Pancreas (tissue), 10 donors: ENCODE measurements around the gene DDC. TPM values are rescaled to one million over a fixed set of nuclear protein-coding genes. Genes with fewer than 3 reads are reported as not detected.

Experiments used
- ATAC-seq, 4 donors: fragments of 200-7000 bp; cut with Tn5 transposase; one replicate each; pipeline versions ENCODE4 v1.8.0 to v1.9.1; 2020; ENCODE audit warnings: mild to moderate bottlenecking in 4 of 4, moderate library complexity in 4 of 4
- DNase-seq, 6 donors: peaks; one replicate each; pipeline ENCODE4 v3.0.0-alpha.2; 2020
- FAIRE-seq: peaks from 2 replicates; lab custom pipeline; 2012; peaks lifted over from hg19 to GRCh38; lab: Jason Lieb, UNC
- H3K27ac ChIP-seq, 4 donors: fragments of 200-600 bp; sonication (generic); 1 replicate in 3 of 4; 2 replicates in 1 of 4; pipeline versions ENCODE4 v1.5.0 to v1.8.0; 2020
- H3K27me3 ChIP-seq, 4 donors: fragments of 200-600 bp; one replicate each; pipeline ENCODE4 v1.8.0; 2021
- H3K36me3 ChIP-seq, 3 donors: fragments of 200-600 bp; sonication (generic) in 1 of 3; one replicate each; pipeline versions ENCODE4 v1.5.0 to v1.8.0; 2020 to 2021
- H3K4me1 ChIP-seq, 3 donors: fragments of 200-600 bp; one replicate each; pipeline ENCODE4 v1.8.0; 2021
- H3K4me3 ChIP-seq, 4 donors: fragments of 200-600 bp; sonication (generic) in 2 of 4; one replicate each; pipeline versions ENCODE4 v1.5.0 to v1.8.0; 2020 to 2021
- H3K9me3 ChIP-seq, 4 donors: fragments of 200-600 bp; one replicate each; pipeline ENCODE4 v1.8.0; 2021
- WGBS, 2 donors: extraction: QIAGEN DNeasy Blood & Tissue Kit; methylation state at CpG; one replicate each; pipeline ENCODE4 v1.1.7; 2013; 5-methylcytosine and 5-hydroxymethylcytosine counted together
- intact Hi-C, 3 donors: fragments of 100-400 bp; cut with DNase I; formaldehyde crosslinking; loops; one replicate each; pipeline versions ENCODE4 v1.11.1 to v1.14.2; 2022
- polyA plus RNA-seq, 2 donors: library from polyadenylated mRNA; stranded (reverse); fragments of 200-250 nt; gene quantifications; one replicate each; pipeline ENCODE4 v1.2.3, GENCODE V29; 2013
- total RNA-seq, 6 donors: library from RNA; stranded (reverse); fragmentation: NEBNext Ultra II Directional in 4 of 6; extraction: Animal tissue kit (Norgen Biotek cat#: 25700) in 4 of 6; gene quantifications; one replicate each; pipeline versions ENCODE4 v1.2.1 to v1.2.4, GENCODE V29; 2021 to 2023
- TF ChIP-seq, protein P1 (sequence below), 4 donors: fragments of 200-600 bp; sonication (generic) in 3 of 4; IDR thresholded peaks; one replicate each; pipeline versions ENCODE4 v1.5.0 to v1.8.0; 2021; ENCODE audit warnings: antibody characterized with exemption in 4 of 4
- donor health status: healthy with polysubstance abuse.
- donor health status: DM: no; HTN: no; CAD: no; lungs with moderate emphysema.
- donor health status: DM: no; HTN: no; CAD: no.
- donor health status: control.
- donor health status: control.
- donor health status: Bipolar disorder and iron deficiency.
- donor health status: DM: yes; HTN: yes; CAD: no.
- donor health status: DM: no; HTN: no; CAD: no.
- donor health status: DM: no; HTN: no; CAD: no.
- donor health status: DM: yes; HTN: yes; CAD: no.

DDC gene
- total and polyA plus RNA-seq, 8 donors, result 2.7 to 25.2 (median 12.0) TPM

DNA sequence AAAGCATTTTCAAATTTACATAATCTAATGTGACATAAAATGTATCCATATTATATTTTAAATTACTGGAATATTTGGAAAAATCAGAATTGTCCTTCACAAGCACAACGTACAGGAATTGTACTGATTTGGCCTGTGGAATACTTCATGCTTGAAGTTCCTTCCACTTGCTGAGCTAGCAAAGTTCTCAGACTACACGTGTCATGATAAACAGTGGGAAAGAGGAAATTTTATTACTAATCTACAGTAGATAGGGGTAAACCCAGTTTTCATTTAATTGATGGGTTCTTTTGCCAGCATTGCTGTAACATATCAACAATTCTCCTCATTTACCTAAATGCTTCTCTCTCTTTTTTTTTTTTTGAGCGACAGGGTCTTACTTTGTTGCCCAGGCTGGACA, 69.5 kb downstream of the DDC start:
- WGBS, 2 donors, result 83% methylated on average over 3 of the region's 3 CpGs
- ATAC-seq, result no peak
- intact Hi-C loops, result no loop called here

DNA sequence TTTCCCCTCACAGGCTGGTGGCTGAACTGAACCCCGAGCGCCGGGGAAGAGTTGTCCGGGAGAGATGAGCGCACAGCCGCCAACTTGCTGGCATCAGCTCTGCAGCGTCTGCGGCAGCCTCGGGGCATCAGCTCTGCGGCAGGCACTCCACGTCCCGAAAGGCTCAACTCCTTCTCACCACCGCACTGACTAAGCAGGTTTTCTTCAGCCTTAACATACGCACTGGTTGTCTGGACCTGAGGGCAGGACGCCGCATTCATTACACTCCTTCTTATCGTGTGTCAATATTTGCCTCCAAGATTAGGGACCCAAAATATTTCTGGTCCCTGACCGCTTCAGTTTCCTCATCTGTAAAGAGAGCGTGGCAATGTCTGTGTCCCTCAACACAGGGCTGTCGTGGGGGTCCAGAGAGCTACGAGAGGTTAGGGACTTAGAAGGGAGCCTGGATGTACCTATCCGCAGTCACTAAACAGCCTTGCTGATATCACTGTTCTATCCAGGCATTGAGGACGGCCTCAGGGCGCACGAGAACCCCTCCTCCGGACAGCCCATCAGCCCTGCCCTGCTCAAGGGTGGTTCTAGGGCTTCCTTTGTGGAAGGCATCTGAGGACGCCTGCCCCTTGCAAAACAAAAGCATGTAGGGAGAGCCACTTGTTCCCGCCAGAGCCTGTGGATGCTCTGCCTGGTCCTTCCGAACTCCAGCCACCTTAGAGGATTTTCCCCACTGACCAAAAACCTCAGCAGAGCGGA, 72.3 kb downstream of the DDC start:
- TF ChIP-seq, protein P1, sequence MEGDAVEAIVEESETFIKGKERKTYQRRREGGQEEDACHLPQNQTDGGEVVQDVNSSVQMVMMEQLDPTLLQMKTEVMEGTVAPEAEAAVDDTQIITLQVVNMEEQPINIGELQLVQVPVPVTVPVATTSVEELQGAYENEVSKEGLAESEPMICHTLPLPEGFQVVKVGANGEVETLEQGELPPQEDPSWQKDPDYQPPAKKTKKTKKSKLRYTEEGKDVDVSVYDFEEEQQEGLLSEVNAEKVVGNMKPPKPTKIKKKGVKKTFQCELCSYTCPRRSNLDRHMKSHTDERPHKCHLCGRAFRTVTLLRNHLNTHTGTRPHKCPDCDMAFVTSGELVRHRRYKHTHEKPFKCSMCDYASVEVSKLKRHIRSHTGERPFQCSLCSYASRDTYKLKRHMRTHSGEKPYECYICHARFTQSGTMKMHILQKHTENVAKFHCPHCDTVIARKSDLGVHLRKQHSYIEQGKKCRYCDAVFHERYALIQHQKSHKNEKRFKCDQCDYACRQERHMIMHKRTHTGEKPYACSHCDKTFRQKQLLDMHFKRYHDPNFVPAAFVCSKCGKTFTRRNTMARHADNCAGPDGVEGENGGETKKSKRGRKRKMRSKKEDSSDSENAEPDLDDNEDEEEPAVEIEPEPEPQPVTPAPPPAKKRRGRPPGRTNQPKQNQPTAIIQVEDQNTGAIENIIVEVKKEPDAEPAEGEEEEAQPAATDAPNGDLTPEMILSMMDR (IDR thresholded peaks at IDR 0.05), result no peak
- FAIRE-seq (no peak), DNase-seq (no peak), ATAC-seq (no peak)
- Histone ChIP-seq H3K4me3 (no peak overlapping the region), H3K27me3 (no peaks in the 10 kb centered on the region), H3K4me1 (peaks cover 0 to 6% (median 5%) of the 10 kb centered on the region in 3 donors), H3K9me3 (no peaks in the 10 kb centered on the region), H3K27ac (no peak overlapping the region), H3K36me3 (no peaks in the 10 kb centered on the region)
- WGBS, 2 donors, result 90 to 91% methylated on average over 30 of the region's 30 CpGs
- intact Hi-C loops, result no loop called here

More for the DNA sequence above, 69.5 kb downstream of the DDC start:
- Histone ChIP-seq H3K27ac (no peak overlapping the region), H3K9me3 (no peaks in the 10 kb centered on the region), H3K27me3 (no peaks in the 10 kb centered on the region), H3K4me1 (peaks cover 0 to 6% (median 5%) of the 10 kb centered on the region in 3 donors), H3K4me3 (no peak overlapping the region), H3K36me3 (no peaks in the 10 kb centered on the region)
- TF ChIP-seq, protein P1 (IDR thresholded peaks at IDR 0.05), result no peak
- FAIRE-seq (no peak), DNase-seq (no peak)

GRCh38 chr7:50491943-50492342, 73.3 kb downstream of the DDC start:
- H3K4me3 ChIP-seq, result no peak overlapping the region
- intact Hi-C loops, result no loop called here
- TF ChIP-seq, protein P1 (IDR thresholded peaks at IDR 0.05), result no peak
- WGBS, 2 donors, result 95 to 97% methylated on average over 1 of the region's 1 CpG
- FAIRE-seq, result no peak
- no peaks in the 10 kb centered on the region for H3K36me3 ChIP-seq
- H3K27ac ChIP-seq, result no peak overlapping the region
- no peak for ATAC-seq
- DNase-seq, result no peak
- H3K27me3 ChIP-seq, result no peaks in the 10 kb centered on the region
- H3K9me3 ChIP-seq, result no peaks in the 10 kb centered on the region
- peaks cover 0 to 5% (median 4%) of the 10 kb centered on the region in 3 donors for H3K4me1 ChIP-seq

GRCh38 chr7:50491209-50491608, 74.0 kb downstream of the DDC start:
- DNase-seq, result no peak
- 71 to 74% methylated on average over 5 of the region's 5 CpGs for WGBS, 2 donors
- Histone ChIP-seq H3K27me3 (no peaks in the 10 kb centered on the region), H3K36me3 (no peaks in the 10 kb centered on the region), H3K4me1 (no peaks in the 10 kb centered on the region), H3K9me3 (no peaks in the 10 kb centered on the region), H3K4me3 (no peak overlapping the region), H3K27ac (no peak overlapping the region)
- no peak for FAIRE-seq
- ATAC-seq, result no peak
- intact Hi-C loops, result no loop called here
- TF ChIP-seq, protein P1 (IDR thresholded peaks at IDR 0.05), result no peak

GRCh38 chr7:50488379-50488778, 76.8 kb downstream of the DDC start:
- H3K4me1 ChIP-seq, result no peaks in the 10 kb centered on the region
- intact Hi-C loops, result no loop called here
- TF ChIP-seq, protein P1 (IDR thresholded peaks at IDR 0.05), result no peak
- no peaks in the 10 kb centered on the region for H3K36me3 ChIP-seq
- H3K4me3 ChIP-seq, result no peak overlapping the region
- FAIRE-seq (peak; percentile 92), ATAC-seq (no peak), DNase-seq (no peak)
- H3K27ac ChIP-seq, result no peak overlapping the region
- no peaks in the 10 kb centered on the region for H3K9me3 ChIP-seq
- H3K27me3 ChIP-seq, result no peaks in the 10 kb centered on the region
